Keratinocyte (primary cell): ENCODE data around the gene YWHAH. TPM values are rescaled to one million over a fixed set of nuclear protein-coding genes. Genes with fewer than 3 reads are reported as not detected.

ENCODE experiments used
- DNase-seq: peaks from one replicate; pipeline ENCODE4 v3.0.0-alpha.2; 2011; ENCODE audit warnings: low read depth, missing footprints, low spot score
- FAIRE-seq: peaks from 2 replicates; lab custom pipeline; 2011; peaks lifted over from hg19 to GRCh38; lab: Jason Lieb, UNC
- H2AFZ ChIP-seq: 2 replicates; pipeline ENCODE4 v1.6.0; 2012; ENCODE audit warnings: low read length, control low read depth, inconsistent platforms; ENCODE audit not compliant: control insufficient read depth
- H3K27ac ChIP-seq: 2 replicates; pipeline ENCODE4 v1.5.1; 2011; ENCODE audit warnings: low read length; ENCODE audit not compliant: control insufficient read depth, insufficient read depth
- H3K27me3 ChIP-seq: 3 replicates; pipeline ENCODE4 v1.6.0; 2011; ENCODE audit warnings: low read length; ENCODE audit not compliant: control insufficient read depth, insufficient read depth; ENCODE audit errors: extremely low read depth
- H3K36me3 ChIP-seq, 2 experiments: 2 replicates in 1 of 2; 3 replicates in 1 of 2; pipeline ENCODE4 v1.5.1; 2011; ENCODE audit warnings: low read length in 2 of 2, mild to moderate bottlenecking in 1 of 2; ENCODE audit not compliant: control insufficient read depth in 2 of 2, insufficient read depth in 2 of 2; ENCODE audit errors: extremely low read depth in 1 of 2
- H3K4me1 ChIP-seq: 3 replicates; pipeline ENCODE4 v1.5.1; 2011; ENCODE audit warnings: low read length; ENCODE audit not compliant: control insufficient read depth, insufficient read depth; ENCODE audit errors: extremely low read depth
- H3K4me2 ChIP-seq: 3 replicates; pipeline ENCODE4 v1.6.0; 2011; ENCODE audit warnings: low read depth, low read length; ENCODE audit not compliant: control insufficient read depth, insufficient read depth; ENCODE audit errors: extremely low read depth
- H3K4me3 ChIP-seq, 3 experiments: fragments of 200-600 bp in 1 of 3; sonication (generic) in 1 of 3; 2 replicates in 2 of 3; 3 replicates in 1 of 3; pipeline ENCODE4 v1.5.1; 2011 to 2016; ENCODE audit warnings: low read length in 3 of 3, mild to moderate bottlenecking in 3 of 3, control low read depth in 2 of 3, inconsistent platforms in 1 of 3, low read depth in 1 of 3, mixed read lengths in 1 of 3, mixed run types in 1 of 3, moderate library complexity in 1 of 3; ENCODE audit not compliant: control insufficient read depth in 2 of 3, insufficient read depth in 2 of 3; ENCODE audit errors: extremely low read depth in 1 of 3
- H3K79me2 ChIP-seq: 2 replicates; pipeline ENCODE4 v1.6.0; 2012; ENCODE audit warnings: low read length; ENCODE audit not compliant: control insufficient read depth, insufficient read depth
- H3K9ac ChIP-seq: 3 replicates; pipeline ENCODE4 v1.6.0; 2011; ENCODE audit warnings: low read length; ENCODE audit not compliant: control insufficient read depth, insufficient read depth; ENCODE audit errors: extremely low read depth
- H3K9me1 ChIP-seq: 3 replicates; pipeline ENCODE4 v1.6.0; 2011; ENCODE audit warnings: low read length; ENCODE audit not compliant: control insufficient read depth, insufficient read depth; ENCODE audit errors: extremely low read depth
- H3K9me3 ChIP-seq: 2 replicates; pipeline ENCODE4 v1.5.1; 2012; ENCODE audit warnings: low read depth, low read length; ENCODE audit not compliant: control insufficient read depth
- H4K20me1 ChIP-seq: 3 replicates; pipeline ENCODE4 v1.6.0; 2011; ENCODE audit warnings: low read length; ENCODE audit not compliant: control insufficient read depth, insufficient read depth; ENCODE audit errors: extremely low read depth
- EZH2 ChIP-seq: IDR thresholded peaks from one replicate; pipeline ENCODE4 v1.6.1; 2012; ENCODE audit warnings: inconsistent platforms, mild to moderate bottlenecking, low read length, moderate library complexity
- dilution Hi-C: fragments of 300-500 bp; cut with MboI; formaldehyde crosslinking; loops from one replicate; pipeline ENCODE4 v1.7.0; 2020; ENCODE audit warnings: low sequenced_read_pairs; ENCODE audit not compliant: extremely low pct_ligation_motif_present
- polyA plus RNA-seq, 5 experiments: library from polyadenylated mRNA; depleted of rRNA in 3 of 5; stranded (reverse) in 3 of 5; stranded (forward) in 1 of 5; unstranded in 1 of 5; fragments of >200 nt; gene quantifications; 1 replicate in 1 of 5; 2 replicates in 3 of 5; 3 replicates in 1 of 5; pipeline versions ENCODE4 v1.2.1 to v1.2.3, GENCODE V29; 2011 to 2012; ENCODE audit warnings: missing spikeins in 2 of 5, low read depth in 1 of 5, low replicate concordance in 1 of 5
- TF ChIP-seq, protein P1 (sequence below), 3 experiments: IDR thresholded peaks in 1 of 3; conservative IDR thresholded peaks in 1 of 3; optimal IDR thresholded peaks in 1 of 3; 2 replicates in 2 of 3; 3 replicates in 1 of 3; pipeline versions ENCODE3 to v1.5.1; 2011; ENCODE audit warnings: low read length in 3 of 3, mild to moderate bottlenecking in 3 of 3, moderate library complexity in 2 of 3, control low read depth in 1 of 3, inconsistent platforms in 1 of 3; ENCODE audit not compliant: insufficient read depth in 2 of 3; ENCODE audit errors: extremely low read depth in 1 of 3

YWHAH gene
- polyA plus RNA-seq, 1 donor (not counting 4 experiments of a cell fraction or from before 2014, with no cell fraction given), result 108 TPM

DNA sequence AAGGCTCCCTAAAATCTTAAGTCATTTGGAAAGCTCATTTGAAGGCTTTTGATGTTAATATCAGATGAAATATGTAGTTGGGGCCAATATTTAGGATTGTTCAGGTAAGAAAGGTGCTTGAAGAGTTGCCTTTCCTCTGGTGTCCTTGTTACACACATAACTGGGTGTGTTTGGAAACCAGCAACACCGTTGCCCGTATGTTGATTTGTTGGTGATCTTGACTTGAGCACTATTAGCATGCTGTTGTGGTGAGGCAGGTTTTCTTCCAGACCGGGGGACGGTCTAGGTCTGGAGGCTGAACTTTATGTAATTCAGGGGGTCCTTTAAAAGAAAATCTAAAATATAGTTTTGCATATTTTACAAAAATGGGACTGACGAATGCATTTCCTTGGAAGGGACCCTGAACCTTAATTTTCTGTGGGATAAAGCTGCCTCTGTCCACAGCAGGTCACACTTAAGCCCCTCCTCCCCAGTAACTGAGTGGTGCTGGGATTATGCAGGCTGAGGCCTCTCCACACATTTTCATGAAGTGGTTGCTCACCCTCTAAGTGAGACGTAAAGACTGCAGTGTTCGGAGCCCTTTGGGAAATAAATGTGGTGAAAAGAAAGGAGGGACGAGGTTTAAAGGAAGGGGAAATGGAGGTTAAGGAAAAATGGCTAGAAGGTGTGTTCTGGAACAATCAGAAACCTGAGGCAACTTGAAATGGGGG, 1.8 kb downstream of the YWHAH start:
- Histone ChIP-seq H3K4me2 (peak overlapping the region; percentile 99), H3K4me3 (peak overlapping the region; percentile 94 to 98 (median 94)), H2AFZ (no peak overlapping the region), H4K20me1 (peaks cover 16% of the 10 kb centered on the region), H3K36me3 (peaks cover 16 to 36% of the 10 kb centered on the region in 2 experiments), H3K79me2 (peaks cover 67% of the 10 kb centered on the region), H3K27ac (peak overlapping the region; percentile 91), H3K27me3 (no peaks in the 10 kb centered on the region), H3K4me1 (peaks cover 32% of the 10 kb centered on the region), H3K9me3 (no peaks in the 10 kb centered on the region), H3K9ac (peak overlapping the region; percentile 95), H3K9me1 (no peaks in the 10 kb centered on the region)
- no peak for TF ChIP-seq EZH2
- TF ChIP-seq, protein P1, sequence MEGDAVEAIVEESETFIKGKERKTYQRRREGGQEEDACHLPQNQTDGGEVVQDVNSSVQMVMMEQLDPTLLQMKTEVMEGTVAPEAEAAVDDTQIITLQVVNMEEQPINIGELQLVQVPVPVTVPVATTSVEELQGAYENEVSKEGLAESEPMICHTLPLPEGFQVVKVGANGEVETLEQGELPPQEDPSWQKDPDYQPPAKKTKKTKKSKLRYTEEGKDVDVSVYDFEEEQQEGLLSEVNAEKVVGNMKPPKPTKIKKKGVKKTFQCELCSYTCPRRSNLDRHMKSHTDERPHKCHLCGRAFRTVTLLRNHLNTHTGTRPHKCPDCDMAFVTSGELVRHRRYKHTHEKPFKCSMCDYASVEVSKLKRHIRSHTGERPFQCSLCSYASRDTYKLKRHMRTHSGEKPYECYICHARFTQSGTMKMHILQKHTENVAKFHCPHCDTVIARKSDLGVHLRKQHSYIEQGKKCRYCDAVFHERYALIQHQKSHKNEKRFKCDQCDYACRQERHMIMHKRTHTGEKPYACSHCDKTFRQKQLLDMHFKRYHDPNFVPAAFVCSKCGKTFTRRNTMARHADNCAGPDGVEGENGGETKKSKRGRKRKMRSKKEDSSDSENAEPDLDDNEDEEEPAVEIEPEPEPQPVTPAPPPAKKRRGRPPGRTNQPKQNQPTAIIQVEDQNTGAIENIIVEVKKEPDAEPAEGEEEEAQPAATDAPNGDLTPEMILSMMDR (optimal IDR thresholded peaks at IDR 0.05 in 1 of 3, IDR thresholded peaks at IDR 0.05 in 1 of 3, conservative IDR thresholded peaks at IDR 0.05 in 1 of 3; ENCODE audit: extremely low read depth in 1 of 3, insufficient read depth in 2 of 3, low read length in 3 of 3), result no peak
- dilution Hi-C loops, result no loop called here
- FAIRE-seq (peak; percentile 17), DNase-seq (no peak)

- Histone ChIP-seq H3K27me3 (no peaks in the 10 kb centered on the region), H3K4me2 (peak overlapping the region; percentile 99), H3K9me3 (no peaks in the 10 kb centered on the region), H4K20me1 (peaks cover 16% of the 10 kb centered on the region), H3K79me2 (peaks cover 77% of the 10 kb centered on the region), H3K27ac (peak overlapping the region; percentile 91), H2AFZ (no peak overlapping the region), H3K36me3 (peaks cover 16 to 36% of the 10 kb centered on the region in 2 experiments), H3K9me1 (no peaks in the 10 kb centered on the region), H3K9ac (peak overlapping the region; percentile 39), H3K4me1 (peaks cover 44% of the 10 kb centered on the region), H3K4me3 (peak overlapping the region in 1 of 3 experiments; percentile 11)
- dilution Hi-C loops, result no loop called here
- TF ChIP-seq, protein P1 (optimal IDR thresholded peaks at IDR 0.05 in 1 of 3, IDR thresholded peaks at IDR 0.05 in 1 of 3, conservative IDR thresholded peaks at IDR 0.05 in 1 of 3; ENCODE audit: extremely low read depth in 1 of 3, insufficient read depth in 2 of 3, low read length in 3 of 3), result peak; percentile 66 to 83 (median 69)
- TF ChIP-seq EZH2, result no peak
- FAIRE-seq (peak; percentile 63), DNase-seq (no peak)
Observed at GRCh38 chr22:31947296-31947695, 3.0 kb downstream of the YWHAH start.
